Measurements from ENCODE around the gene PFN3.
"Not testable (repeated sequence)": the region's sequence is repeated elsewhere in the genome, so short reads cannot be mapped to it uniquely, and the experiment has no call there.

Gene PFN3

DNA sequence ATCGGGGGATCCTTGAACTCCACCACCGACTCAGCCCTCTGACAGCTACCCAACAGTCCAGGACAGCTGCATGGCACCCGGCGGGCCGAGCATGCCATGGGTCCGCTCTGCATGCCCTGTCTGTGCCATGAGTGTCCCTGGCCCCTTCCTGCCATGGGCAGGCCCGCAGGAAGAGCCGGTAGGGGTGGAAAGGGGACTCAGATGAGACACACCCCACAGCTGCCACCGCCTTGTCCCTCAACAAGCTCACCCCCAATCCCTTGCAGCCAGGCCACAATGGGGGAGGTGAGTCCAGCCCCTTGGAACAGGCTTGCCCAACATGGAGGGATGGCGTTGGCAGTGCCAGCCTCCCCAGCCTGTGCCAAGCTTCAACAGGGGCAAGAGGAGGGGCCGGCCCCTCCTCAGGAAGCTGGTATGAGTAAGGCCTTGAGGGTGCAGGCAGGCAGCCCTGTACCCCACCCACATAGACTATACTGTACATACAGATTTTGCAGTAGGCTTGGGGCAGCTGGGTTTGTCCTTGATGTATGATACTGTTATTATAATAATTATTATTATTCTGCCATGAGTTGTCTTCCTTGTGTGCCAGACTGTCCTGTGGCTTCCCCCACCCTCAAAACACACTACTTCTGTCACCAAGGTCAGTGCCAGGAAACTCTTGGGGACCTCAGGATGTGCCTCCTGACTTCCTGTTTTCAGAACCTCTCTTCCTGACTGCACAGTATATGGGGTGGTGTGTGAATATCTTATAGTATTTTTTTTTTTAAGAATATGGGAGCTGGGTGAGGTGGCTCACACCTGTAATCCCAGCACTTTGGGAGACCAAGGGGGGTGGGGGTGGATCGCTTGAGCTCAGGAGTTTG lies 28.2 kb downstream of the PFN3 start:
- DNase-seq = peak; percentile 52

GRCh38 chr5:177371120-177372033 lies 29.1 kb downstream of the PFN3 start:
- DNase-seq = no peak

GRCh38 chr5:177370488-177371119 lies 29.9 kb downstream of the PFN3 start:
- DNase-seq = peak; percentile 93

GRCh38 chr5:177369645-177370440 lies 30.6 kb downstream of the PFN3 start:
- no peak for DNase-seq

DNA sequence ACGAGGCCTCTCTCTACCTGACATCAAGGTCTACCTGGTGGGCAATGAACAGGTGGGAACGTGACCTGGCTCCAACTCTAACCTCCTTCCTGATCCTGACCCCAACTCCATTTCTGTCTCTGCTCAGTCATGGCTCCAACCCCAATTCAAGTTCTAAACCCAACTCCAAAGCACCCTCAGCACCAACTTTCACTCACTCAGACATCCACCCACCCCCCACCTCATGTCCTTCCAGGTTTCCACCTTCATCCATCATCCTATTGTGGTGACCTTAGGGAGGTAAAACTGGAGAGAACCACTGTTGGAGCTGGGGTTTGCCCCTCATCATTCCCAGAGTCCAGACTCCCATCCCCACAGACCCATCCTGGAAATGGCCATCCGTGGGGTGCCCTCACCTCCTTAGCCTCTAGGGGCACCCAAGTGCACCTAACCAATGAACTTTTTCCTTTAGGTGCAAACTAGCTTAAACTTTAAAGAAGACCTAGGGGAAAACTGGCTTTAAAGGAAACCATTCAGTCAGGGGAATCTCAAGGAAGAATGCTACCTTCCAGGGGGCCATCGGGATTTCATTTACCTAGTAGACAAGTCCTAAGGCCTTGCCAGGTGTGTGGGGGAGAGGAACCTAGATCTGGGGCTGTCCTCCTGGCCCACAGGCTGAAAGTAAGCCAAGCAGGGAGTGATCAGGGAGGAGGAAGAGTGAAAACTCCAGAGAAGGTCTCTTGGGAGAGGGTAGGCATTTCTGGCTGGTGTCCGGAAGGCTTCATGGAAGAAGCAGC lies 31.4 kb downstream of the PFN3 start:
- peak; percentile 66 for DNase-seq

DNA sequence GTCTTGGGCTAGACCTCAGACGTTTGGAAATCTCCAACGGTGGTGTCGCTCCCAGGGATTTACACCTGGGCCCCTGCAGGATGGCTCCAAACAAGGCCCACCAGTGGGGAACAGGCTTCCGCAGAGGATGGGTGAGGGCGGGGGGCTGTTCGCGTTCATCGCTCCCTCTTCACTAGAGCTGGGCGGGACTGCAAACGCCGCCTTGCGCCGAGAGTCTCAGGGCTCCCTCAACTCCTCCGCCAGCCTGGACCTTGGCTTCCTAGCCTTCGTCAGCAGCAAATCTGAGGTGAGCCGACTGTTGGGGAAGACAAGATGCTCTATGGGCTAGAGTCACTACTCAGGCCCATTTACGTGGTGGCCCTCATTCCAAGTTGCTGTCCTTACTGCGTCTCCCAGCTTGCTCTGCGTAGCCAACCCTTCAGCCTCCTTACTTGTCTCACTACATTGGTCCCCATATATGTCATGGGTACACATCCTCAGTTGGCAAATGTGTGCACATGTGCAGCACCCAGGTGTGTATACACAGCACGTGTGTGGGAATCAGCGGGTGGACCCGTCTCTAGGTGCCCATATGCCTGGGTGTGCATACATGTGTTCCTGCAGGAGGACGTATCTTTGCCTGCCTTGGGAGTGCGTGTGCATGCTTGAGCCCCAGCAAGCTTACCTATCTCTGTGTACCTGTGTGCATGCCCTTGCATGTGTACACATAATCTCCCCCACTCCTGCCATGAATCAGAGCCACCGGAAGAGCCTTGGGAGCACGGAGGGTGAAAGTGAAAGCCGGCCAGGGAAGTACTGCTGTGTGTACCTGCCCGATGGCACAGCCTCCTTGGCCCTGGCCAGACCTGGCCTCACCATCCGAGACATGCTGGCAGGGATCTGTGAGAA lies 32.2 kb downstream of the PFN3 start:
- no peak for DNase-seq

- no peak for DNase-seq
Measured at GRCh38 chr5:177367323-177367848, 33.1 kb downstream of the PFN3 start.

DNA sequence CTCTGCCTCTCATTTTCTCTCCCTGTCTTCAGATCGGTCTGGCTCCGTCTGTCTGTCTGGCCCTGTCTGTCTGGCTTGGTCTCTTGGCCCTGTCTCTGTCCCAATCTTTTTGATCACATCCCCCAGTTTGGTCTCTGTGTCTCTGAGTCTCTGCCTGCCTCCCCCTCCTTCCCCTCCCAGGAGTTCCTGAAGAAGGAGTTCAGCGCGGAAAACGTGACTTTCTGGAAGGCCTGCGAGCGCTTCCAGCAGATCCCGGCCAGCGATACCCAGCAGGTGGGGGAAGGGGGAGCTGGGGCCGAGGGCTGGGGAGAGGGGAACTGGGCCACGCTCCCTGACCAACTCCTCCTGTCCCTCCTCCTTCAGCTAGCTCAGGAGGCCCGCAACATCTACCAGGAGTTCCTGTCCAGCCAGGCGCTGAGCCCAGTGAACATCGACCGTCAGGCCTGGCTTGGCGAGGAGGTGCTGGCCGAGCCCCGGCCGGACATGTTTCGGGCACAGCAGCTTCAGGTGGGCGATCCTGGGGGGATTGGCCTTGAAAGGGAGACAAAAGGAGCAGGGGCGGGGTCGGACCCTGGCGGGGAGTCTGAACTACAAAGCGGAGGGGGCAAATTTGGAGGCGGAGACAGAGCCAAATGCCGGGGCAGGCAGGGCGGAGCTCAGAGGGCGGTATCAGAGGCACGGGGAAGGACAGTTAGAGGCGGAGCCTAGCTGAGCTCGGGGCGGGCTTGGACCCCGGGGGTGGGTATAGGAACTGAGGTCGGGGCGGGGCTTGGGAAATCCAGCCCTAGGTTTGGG lies 33.7 kb downstream of the PFN3 start:
- peak; percentile 75 for DNase-seq

- no peak for DNase-seq
Measured at GRCh38 chr5:177365845-177366527, 34.5 kb downstream of the PFN3 start.

DNA sequence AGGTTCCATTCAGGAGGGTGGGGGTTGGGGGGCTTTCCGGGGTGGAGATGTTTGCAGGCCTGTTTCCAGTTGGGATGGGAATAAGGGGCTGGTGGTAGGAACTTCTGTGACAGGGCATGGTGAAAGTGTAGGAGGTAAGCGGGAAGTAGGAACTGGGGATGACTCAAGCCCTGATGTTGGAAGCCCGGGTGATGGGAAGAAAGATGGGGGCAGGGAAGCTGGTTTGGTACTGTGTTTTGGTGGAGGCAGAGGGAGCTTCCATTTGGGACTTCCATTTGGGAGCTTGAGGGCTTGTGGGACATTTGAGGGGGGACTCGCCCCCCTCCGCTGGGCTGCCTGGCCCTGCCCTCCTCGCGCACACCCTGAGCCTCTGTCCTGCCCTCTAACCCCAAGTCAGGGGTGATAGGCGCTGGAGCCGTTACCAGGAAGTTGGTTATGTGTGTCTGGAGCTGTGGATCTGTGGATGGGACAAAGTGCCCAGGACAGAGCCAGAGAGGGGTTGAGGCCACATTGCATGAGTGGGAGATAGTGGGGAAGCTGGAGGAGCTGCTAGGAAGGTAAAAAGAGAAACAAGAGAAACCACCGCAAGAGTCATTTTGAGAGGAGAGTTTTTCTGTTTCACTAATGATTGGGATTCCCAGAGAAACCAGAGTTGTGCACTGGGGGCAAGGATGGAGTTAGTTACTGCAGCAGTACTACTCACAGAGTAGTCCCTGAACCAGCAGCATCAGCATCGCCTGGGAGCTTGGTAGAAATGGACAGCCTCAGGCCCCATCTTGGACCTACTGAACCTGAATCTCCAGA lies 36.1 kb downstream of the PFN3 start:
- no peak for DNase-seq

DNA sequence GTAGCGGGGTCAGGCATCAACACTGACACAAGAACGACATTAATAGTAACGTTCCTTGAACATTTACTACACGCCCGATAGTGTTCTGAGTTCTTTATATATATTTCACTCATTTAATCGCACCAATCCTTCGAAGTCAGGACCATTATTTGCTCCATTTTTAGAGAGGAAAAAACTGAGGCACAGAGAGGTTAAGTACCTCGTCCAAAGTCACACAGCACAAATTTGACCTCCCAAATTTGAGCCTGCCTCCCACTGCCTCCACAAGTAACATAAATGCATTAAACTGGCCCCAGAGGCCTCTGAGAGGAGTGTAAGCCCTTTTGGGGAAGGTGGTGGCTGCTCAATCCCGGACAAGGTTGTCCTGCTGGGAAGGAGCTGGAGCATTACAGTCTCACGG lies 36.9 kb downstream of the PFN3 start:
- no peak for DNase-seq

DNA sequence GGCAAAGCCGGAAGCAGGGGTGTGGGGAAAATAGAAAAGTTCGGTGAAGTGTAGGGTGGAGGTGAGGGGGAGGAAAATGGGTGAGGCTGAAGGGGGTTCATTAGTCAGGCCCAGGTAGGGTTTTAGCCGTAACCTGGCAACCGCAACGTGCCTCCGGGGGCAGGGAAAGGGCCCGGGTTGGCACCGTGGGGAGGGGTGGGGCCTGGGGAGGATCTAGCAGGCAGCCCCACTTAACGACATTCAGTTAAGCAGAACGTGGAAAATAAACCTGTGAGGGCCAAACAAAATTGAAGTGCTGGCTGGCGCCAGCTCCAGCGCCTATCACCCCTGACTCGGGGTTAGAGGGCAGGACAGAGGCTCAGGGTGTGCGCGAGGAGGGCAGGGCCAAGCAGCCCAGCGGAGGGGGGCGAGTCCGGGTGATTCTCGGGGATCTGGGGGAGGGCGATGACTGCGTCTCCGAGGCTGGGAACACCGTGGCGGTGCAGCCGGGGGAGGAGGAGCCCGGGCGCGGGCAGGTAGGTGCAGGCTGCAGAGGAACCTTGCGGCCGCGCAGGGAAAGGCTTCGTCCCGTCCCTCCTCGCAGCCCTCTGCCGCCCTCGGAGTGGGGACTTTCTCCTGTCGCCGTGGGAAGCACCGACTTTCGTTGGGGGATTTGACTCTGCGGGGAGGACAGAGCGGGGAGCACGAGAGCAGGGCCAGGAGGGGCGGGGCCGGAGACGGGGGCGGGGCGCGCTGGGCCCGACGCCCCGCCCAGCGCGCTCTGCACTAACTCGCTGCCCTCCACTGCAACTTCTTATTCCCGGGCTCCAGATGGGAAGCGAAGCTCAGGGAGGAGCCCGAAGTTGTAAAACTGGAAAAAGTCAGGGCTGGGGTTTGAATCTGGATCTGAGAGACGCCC lies 37.6 kb downstream of the PFN3 start:
- peak; percentile 81 for DNase-seq

- no peak for DNase-seq
Measured at GRCh38 chr5:177362292-177362609, 38.2 kb downstream of the PFN3 start.

DNA sequence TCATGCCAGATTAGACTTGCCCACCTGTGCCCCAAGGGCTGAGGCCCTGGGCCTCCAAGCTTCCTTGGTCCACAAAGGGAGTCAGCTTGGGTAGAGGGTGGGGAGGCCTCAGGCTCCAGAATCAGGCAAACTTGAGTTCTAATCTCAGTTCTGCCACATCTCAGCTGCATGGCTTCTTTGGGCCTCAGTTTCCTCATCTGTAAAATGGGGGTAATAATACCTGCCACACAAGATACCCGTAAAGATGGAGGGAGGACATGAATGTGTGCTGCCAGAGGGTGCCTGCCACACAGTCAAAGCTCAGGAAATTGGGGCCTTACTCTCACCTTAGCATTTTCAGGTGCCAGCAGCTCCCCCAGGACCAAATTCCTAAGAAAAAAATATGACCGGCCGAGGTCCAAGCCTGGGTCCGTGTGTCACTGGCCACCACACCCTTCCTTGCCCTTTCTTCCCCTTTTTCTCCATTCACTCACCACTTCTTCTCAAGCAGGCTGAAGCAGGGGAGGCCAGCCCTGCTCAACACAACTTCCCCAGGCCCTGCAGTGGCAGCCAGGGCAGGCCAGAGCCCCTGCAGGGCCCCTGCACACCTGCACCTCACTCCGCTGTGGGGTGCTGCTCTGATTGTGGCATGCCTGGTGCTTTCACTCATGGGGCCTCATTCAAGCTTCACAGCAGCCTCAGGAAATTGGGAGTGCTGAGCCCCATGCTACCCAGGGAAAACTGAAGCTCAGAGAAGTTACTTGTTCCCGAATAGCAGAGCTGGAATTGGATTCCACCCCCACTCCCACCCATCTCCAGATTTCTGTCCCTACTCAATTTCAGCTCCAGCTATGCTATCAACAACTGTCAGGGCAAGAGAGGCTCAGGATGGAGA lies 38.8 kb downstream of the PFN3 start:
- DNase-seq = peak; percentile 71

DNA sequence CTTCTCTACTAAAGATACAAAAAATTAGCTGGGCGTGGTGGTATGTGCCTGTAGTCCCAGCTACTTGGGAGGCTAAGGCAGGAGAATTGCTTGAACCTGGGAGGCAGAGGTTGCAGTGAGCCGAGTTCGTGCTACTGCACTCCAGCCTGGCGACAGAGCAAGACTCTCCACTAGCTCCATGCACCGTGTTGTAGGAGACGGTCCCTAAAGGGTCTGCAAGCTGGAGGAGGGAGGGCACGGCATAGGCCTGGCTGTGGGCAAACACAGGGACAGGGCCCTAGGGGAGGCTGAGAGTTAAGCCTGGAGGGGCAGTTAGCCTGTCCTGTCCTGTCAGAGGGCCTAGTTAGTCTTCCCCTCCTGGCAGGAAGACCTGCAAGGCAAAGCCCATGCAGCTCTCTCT lies 39.7 kb downstream of the PFN3 start:
- DNase-seq = not testable (repeated sequence)

DNA sequence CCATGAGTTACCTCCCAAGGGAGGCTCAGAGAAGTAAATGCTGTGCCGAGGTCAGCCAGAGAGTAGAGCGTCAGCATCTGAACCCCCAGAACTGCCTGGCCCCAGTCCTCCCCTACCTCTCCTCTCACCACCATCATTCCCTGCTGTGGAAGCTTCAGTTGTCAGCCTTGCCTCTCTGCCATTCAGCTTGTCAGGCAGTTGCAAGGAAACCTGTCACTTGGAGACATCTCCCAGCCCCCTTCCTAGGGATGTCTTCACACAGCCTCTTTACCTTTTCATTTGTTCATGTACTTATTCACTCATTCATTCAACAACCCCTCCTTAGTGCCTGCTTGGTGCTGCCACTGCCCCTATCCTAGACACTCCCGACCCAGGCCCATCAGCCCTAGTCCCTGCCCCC lies 40.6 kb downstream of the PFN3 start:
- no peak for DNase-seq
